Pancreas (tissue), 10 donors: Measurements from ENCODE around the gene ISCA1. TPM values are rescaled to one million over a fixed set of nuclear protein-coding genes. Genes with fewer than 3 reads are reported as not detected.
"Not testable (repeated sequence)": the region's sequence is repeated elsewhere in the genome, so short reads cannot be mapped to it uniquely, and the experiment has no call there.

ENCODE experiments used
- ATAC-seq, 4 donors: fragments of 200-7000 bp; cut with Tn5 transposase; one replicate each; pipeline versions ENCODE4 v1.8.0 to v1.9.1; 2020; ENCODE audit warnings: mild to moderate bottlenecking in 4 of 4, moderate library complexity in 4 of 4
- DNase-seq, 6 donors: peaks; one replicate each; pipeline ENCODE4 v3.0.0-alpha.2; 2020
- FAIRE-seq: peaks from 2 replicates; lab custom pipeline; 2012; peaks lifted over from hg19 to GRCh38; lab: Jason Lieb, UNC
- H3K27ac ChIP-seq, 4 donors: fragments of 200-600 bp; sonication (generic); 1 replicate in 3 of 4; 2 replicates in 1 of 4; pipeline versions ENCODE4 v1.5.0 to v1.8.0; 2020
- H3K27me3 ChIP-seq, 4 donors: fragments of 200-600 bp; one replicate each; pipeline ENCODE4 v1.8.0; 2021
- H3K36me3 ChIP-seq, 3 donors: fragments of 200-600 bp; sonication (generic) in 1 of 3; one replicate each; pipeline versions ENCODE4 v1.5.0 to v1.8.0; 2020 to 2021
- H3K4me1 ChIP-seq, 3 donors: fragments of 200-600 bp; one replicate each; pipeline ENCODE4 v1.8.0; 2021
- H3K4me3 ChIP-seq, 4 donors: fragments of 200-600 bp; sonication (generic) in 2 of 4; one replicate each; pipeline versions ENCODE4 v1.5.0 to v1.8.0; 2020 to 2021
- H3K9me3 ChIP-seq, 4 donors: fragments of 200-600 bp; one replicate each; pipeline ENCODE4 v1.8.0; 2021
- WGBS, 2 donors: extraction: QIAGEN DNeasy Blood & Tissue Kit; methylation state at CpG; one replicate each; pipeline ENCODE4 v1.1.7; 2013; 5-methylcytosine and 5-hydroxymethylcytosine counted together
- intact Hi-C, 3 donors: fragments of 100-400 bp; cut with DNase I; formaldehyde crosslinking; loops; one replicate each; pipeline versions ENCODE4 v1.11.1 to v1.14.2; 2022
- polyA plus RNA-seq, 2 donors: library from polyadenylated mRNA; stranded (reverse); fragments of 200-250 nt; gene quantifications; one replicate each; pipeline ENCODE4 v1.2.3, GENCODE V29; 2013
- total RNA-seq, 6 donors: library from RNA; stranded (reverse); fragmentation: NEBNext Ultra II Directional in 4 of 6; extraction: Animal tissue kit (Norgen Biotek cat#: 25700) in 4 of 6; gene quantifications; one replicate each; pipeline versions ENCODE4 v1.2.1 to v1.2.4, GENCODE V29; 2021 to 2023
- TF ChIP-seq, protein P1 (sequence below), 4 donors: fragments of 200-600 bp; sonication (generic) in 3 of 4; IDR thresholded peaks; one replicate each; pipeline versions ENCODE4 v1.5.0 to v1.8.0; 2021; ENCODE audit warnings: antibody characterized with exemption in 4 of 4
- donor health status: healthy with polysubstance abuse.
- donor health status: DM: no; HTN: no; CAD: no; lungs with moderate emphysema.
- donor health status: DM: no; HTN: no; CAD: no.
- donor health status: control.
- donor health status: control.
- donor health status: Bipolar disorder and iron deficiency.
- donor health status: DM: yes; HTN: yes; CAD: no.
- donor health status: DM: no; HTN: no; CAD: no.
- donor health status: DM: no; HTN: no; CAD: no.
- donor health status: DM: yes; HTN: yes; CAD: no.

Gene ISCA1
- total and polyA plus RNA-seq, 8 donors, result 8.6 to 26.5 (median 10.9) TPM

DNA sequence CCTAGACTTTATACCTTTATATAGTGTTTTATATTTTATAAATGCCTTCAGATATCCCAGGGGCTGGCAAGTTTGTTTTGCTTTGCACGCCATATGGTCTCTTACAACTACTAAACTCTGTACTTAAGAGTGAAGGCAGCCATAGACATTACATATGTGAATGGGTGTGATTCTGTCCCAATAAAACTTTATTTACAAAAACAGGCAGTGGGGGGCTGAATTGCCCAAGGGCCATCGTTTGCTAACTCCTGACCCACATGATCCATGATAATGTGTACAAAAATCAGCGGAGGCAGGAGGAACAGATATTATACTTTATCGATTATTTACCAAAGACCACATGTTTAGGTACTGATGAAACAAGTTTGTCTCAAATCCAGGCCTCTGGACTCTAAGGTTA, 35.8 kb upstream of the ISCA1 start:
- Histone ChIP-seq H3K36me3 (peaks cover 4 to 81% (median 22%) of the 10 kb centered on the region in 3 donors), H3K4me3 (no peak overlapping the region), H3K4me1 (no peaks in the 10 kb centered on the region), H3K9me3 (no peaks in the 10 kb centered on the region), H3K27me3 (no peaks in the 10 kb centered on the region), H3K27ac (no peak overlapping the region)
- TF ChIP-seq, protein P1, sequence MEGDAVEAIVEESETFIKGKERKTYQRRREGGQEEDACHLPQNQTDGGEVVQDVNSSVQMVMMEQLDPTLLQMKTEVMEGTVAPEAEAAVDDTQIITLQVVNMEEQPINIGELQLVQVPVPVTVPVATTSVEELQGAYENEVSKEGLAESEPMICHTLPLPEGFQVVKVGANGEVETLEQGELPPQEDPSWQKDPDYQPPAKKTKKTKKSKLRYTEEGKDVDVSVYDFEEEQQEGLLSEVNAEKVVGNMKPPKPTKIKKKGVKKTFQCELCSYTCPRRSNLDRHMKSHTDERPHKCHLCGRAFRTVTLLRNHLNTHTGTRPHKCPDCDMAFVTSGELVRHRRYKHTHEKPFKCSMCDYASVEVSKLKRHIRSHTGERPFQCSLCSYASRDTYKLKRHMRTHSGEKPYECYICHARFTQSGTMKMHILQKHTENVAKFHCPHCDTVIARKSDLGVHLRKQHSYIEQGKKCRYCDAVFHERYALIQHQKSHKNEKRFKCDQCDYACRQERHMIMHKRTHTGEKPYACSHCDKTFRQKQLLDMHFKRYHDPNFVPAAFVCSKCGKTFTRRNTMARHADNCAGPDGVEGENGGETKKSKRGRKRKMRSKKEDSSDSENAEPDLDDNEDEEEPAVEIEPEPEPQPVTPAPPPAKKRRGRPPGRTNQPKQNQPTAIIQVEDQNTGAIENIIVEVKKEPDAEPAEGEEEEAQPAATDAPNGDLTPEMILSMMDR (IDR thresholded peaks at IDR 0.05), result no peak
- FAIRE-seq, result no peak
- WGBS, 2 donors, result 94 to 97% methylated on average over 4 of the region's 4 CpGs
- intact Hi-C loops, result no loop called here
- DNase-seq, result no peak
- no peak for ATAC-seq

DNA sequence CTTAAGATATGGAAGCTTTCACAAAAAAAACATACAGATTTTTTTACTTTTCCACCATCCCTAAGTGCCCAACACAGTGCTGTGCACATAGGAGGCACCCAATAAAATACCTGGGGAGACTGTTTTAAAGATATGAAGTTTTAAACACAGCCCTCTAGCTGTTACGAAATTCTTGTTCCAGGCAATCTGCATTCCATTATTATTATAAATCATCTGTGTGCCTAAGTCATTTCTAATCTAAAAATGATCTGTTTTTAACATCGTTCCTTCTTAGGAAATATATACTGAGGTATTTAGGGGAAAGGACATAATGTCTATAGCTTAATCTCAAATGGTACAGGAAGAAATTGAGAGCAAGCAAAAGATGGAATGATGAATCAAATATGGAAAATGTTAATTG, 32.7 kb upstream of the ISCA1 start:
- intact Hi-C loops, result no loop called here
- ATAC-seq (no peak), FAIRE-seq (no peak), DNase-seq (no peak)
- Histone ChIP-seq H3K27me3 (no peaks in the 10 kb centered on the region), H3K36me3 (peaks cover 4 to 68% (median 5%) of the 10 kb centered on the region in 3 donors), H3K9me3 (no peaks in the 10 kb centered on the region), H3K4me3 (no peak overlapping the region), H3K27ac (no peak overlapping the region), H3K4me1 (no peaks in the 10 kb centered on the region)
- WGBS, 2 donors, result 60 to 61% methylated on average over 2 of the region's 2 CpGs
- TF ChIP-seq, protein P1 (IDR thresholded peaks at IDR 0.05), result no peak

DNA sequence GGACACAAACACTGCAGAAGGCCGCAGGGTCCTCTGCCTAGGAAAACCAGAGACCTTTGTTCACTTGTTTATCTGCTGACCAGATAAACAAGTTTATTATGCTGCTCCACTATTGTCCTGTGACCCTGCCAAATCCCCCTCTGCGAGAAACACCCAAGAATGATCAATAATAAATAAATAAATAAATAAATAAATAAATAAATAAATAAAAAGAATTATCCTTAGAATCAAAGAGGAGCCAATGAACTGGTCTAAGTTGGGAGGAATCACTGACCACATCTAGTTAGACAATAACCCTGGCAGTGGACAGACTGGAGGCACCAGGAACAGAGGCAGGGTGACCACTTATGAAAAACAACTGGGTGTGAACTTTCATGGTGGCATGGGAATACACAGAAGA, 30.6 kb upstream of the ISCA1 start:
- H3K9me3 ChIP-seq, H3K4me3 ChIP-seq, FAIRE-seq, ATAC-seq, intact Hi-C loops, H3K27ac ChIP-seq, DNase-seq, H3K27me3 ChIP-seq, H3K4me1 ChIP-seq: not testable (repeated sequence)
- H3K36me3 ChIP-seq, result peaks cover 4 to 70% (median 13%) of the 10 kb centered on the region in 3 donors
- 98 to 100% methylated on average over 2 of the region's 2 CpGs for WGBS, 2 donors

DNA sequence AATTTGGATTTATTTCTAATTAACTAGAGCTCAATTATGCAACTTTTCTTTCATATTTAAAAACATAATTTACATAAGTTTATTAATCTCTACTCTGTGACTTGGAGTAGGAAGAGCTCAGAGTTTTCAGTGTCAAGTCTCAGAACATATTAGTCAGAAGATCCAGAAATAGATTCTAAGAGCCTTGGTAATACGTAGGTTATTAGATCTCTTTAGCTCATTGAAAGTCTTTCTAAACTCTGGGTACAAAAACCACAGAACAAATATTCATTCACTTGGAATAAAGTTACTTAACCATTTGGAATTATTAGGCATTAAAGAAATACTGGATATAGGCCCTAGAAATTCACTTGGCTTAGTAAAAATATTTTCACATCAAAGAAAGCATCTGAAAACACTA, 26.3 kb upstream of the ISCA1 start:
- FAIRE-seq (no peak), ATAC-seq (no peak), DNase-seq (no peak)
- TF ChIP-seq, protein P1 (IDR thresholded peaks at IDR 0.05), result no peak
- H3K4me1 ChIP-seq, result no peaks in the 10 kb centered on the region
- H3K9me3 ChIP-seq, result no peaks in the 10 kb centered on the region
- WGBS, 2 donors, result 84 to 92% methylated on average over 1 of the region's 1 CpG
- no peak overlapping the region for H3K4me3 ChIP-seq
- no peaks in the 10 kb centered on the region for H3K27me3 ChIP-seq
- no peak overlapping the region for H3K27ac ChIP-seq
- peaks cover 0 to 73% (median 20%) of the 10 kb centered on the region in 3 donors for H3K36me3 ChIP-seq
- intact Hi-C loops, result no loop called here

DNA sequence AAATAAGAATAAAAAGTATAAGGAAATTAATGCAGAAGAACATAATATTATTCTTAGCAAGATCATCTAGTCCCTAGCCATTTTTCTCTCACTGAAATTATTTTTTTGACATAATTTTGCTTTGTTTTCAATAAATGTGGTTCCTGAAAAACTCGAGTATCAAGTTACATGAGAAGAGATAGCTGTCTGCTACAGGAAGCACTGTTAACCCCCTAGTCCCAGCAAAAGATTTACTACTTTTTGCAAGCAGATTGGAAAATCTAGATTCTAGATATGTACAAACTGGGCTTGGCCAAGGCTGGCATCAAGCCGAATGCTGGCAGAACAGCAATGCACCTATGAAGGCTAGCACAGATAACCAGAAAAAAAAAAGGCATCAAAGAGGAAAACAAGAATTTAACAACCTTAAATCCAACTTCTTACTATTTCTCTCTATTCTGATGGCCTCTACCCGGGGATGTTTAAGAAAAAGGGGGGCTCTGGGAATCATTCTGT, 21.9 kb upstream of the ISCA1 start:
- no peak for ATAC-seq
- WGBS, 2 donors, result 50 to 53% methylated on average over 3 of the region's 3 CpGs
- TF ChIP-seq, protein P1 (IDR thresholded peaks at IDR 0.05), result no peak

More for the DNA sequence above, 21.9 kb upstream of the ISCA1 start:
- FAIRE-seq (no peak), DNase-seq (no peak)
- H3K4me1 ChIP-seq, result no peaks in the 10 kb centered on the region
- intact Hi-C loops, result no loop called here
- no peaks in the 10 kb centered on the region for H3K9me3 ChIP-seq
- H3K36me3 ChIP-seq, result peaks cover 4 to 78% (median 42%) of the 10 kb centered on the region in 3 donors
- no peak overlapping the region for H3K4me3 ChIP-seq
- no peaks in the 10 kb centered on the region for H3K27me3 ChIP-seq
- no peak overlapping the region for H3K27ac ChIP-seq
